GM18907 (cell line): Measurements from ENCODE around the gene INO80.
A peak's percentile ranks its signal among the peaks of the same experiment; 100 is the strongest.
"Not testable (repeated sequence)": the region's sequence is repeated elsewhere in the genome, so short reads cannot be mapped to it uniquely, and the experiment has no call there.

Source experiments
- ATAC-seq: cut with Tn5 transposase; IDR thresholded peaks from one replicate; pipeline ENCODE4 v1.9.1; 2021; ENCODE audit warnings: mild to moderate bottlenecking, moderate library complexity; ENCODE audit not compliant: unreplicated experiment

The INO80 gene

GRCh38 chr15:41122849-41123248 is 6.8 kb upstream of the INO80 start:
- no peak for ATAC-seq

DNA sequence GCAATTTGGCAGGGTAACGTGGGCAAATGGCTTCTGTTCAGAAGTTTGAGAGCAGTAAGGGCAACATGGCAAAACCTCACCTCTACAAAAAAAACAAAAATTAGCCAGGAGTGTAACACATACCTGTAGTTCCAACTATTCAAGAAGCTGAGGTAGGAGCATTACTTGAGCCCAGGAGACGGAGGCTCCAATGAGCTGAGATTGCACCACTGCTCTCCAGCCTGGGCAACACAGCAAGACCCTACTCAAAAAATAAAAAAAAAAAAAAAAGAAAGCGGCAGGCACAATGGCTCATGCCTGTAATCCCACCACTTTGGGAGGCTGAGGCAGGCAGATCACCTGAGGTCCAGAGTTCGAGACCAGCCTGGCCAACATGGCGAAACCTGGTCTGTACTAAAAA is 5.9 kb upstream of the INO80 start:
- no peak for ATAC-seq

- ATAC-seq: no peak
Measured at GRCh38 chr15:41116962-41117252, 827 bp upstream of the INO80 start.

- ATAC-seq: peak; percentile 54
Measured at GRCh38 chr15:41115652-41116115, 396 bp downstream of the INO80 start.

DNA sequence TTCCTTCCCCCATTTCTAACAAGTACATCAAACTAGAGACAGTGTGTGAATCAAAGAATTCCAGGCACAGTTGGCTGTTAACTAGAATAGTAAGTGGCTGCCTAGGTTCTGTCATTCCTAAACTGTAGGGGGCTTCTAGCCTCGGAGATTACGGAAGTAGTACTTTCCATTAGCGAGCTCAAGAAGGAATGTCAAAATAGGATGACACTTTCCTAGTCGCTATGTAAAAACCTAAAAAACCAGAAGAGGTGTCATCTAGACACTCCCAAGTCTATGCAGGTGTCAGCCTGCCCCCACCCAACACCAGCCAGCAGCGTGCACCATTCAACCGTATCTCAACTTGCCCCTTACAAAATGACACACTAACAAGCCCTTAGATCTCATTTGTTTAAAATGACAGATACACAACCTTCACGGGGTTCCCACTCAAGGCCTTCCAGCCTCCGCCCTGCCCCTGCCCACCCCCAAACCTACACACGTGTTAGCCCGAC is 874 bp downstream of the INO80 start:
- ATAC-seq: peak; percentile 20

- ATAC-seq: no peak
Measured at GRCh38 chr15:41106947-41107346, 9.1 kb downstream of the INO80 start.

- no peak for ATAC-seq
Measured at GRCh38 chr15:41105348-41106334, 10.4 kb downstream of the INO80 start.

DNA sequence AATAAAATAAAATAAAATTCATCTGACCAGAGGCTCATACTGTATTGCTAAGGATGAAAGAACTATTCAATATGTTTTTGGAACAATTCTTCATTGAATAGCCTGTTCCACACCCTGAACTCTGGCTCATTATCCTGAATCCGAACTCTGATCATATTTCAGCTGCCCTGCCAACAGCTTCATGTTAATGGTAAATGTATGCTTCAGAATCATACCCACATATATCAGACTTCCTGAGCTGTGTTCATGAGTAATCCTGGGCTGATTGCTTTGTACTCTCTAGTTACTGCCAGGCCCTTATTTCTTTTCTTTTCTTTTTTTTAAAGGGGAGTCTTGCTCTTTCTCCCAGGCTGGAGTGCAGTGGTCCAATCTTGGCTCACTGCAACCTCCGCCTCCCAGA is 11.8 kb downstream of the INO80 start:
- ATAC-seq: no peak

DNA sequence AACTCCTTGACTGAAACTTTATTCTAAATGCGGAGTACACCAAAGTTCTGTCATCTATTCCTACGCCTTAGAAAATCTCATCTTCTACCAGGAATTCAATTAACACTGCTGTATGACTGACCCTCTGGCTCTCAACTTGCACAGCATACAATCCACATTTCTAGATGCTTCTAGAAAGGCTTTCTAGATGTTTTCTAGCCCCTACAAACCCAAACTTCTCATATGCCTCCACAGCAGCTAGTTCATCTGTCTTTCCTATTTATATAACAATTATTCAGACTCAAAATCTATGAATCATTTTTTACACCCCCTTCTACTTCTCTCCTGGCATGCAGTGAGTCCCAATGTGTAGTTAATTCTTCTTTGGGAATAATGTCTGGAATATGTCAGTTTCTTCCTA is 13.2 kb downstream of the INO80 start:
- no peak for ATAC-seq

DNA sequence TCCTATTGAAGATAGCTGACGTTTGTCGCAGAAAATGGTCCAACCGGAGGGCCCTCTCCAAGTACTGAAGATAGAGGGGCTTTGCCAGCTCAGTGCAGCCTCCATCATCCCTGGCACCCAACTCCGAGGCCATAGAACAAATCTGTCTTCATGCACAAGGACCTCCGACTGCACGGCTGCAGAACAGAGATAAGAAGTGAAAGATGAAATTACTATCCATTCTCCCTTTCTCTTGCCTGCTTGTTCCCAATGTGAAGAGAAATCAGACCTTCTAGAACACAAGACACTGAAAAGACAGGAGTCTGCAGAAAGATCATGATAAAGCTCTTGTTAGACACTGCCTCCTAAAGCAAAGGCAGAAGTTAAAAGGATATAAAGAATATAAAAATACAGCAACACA is 19.9 kb downstream of the INO80 start:
- no peak for ATAC-seq

DNA sequence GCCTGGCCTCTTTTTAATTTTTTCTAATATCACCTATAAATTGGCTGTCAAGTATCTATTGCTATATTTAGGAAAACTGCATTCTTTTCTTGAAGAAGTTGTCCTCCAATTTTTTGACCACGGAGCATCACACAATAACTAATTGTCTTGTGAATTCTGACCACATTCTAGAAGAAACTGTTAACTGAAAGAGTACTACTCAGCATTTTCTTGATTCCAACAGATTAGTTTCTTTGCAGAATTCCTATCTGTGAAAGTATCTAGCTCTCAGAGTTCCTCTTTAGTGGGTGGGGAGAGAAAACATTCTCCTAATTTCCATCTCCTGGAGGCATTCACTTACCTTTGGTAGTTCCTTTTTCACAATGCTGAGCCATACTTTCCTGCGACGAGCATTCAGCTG is 31.1 kb downstream of the INO80 start:
- no peak for ATAC-seq

- ATAC-seq: no peak
Measured at GRCh38 chr15:41080144-41080543, 35.9 kb downstream of the INO80 start.

- no peak for ATAC-seq
Measured at GRCh38 chr15:41079717-41080116, 36.4 kb downstream of the INO80 start.

- not testable (repeated sequence) for ATAC-seq
Measured at GRCh38 chr15:41078879-41079278, 37.2 kb downstream of the INO80 start.

GRCh38 chr15:41078125-41078524 is 38.0 kb downstream of the INO80 start:
- no peak for ATAC-seq

- ATAC-seq: no peak
Measured at GRCh38 chr15:41073028-41073427, 43.1 kb downstream of the INO80 start.

DNA sequence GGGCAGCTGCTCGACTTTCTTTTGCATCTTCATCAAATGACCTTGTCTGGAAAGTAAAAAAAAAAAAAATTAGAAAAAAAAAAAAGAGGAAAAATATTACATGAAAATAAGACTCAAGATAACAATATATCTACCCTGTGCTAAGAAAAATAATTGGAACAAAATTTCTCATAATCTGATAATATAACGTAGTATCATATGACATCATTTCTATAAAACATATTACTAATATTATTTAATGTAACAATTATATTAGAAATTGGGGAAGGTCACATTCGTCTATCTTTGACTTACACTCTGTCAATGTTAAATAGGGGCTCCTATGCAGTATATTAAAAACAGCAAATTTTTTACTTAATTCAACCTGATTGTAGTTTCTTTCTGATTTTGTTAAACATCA is 44.1 kb downstream of the INO80 start:
- no peak for ATAC-seq

- ATAC-seq: no peak
Measured at GRCh38 chr15:41066516-41066915, 49.6 kb downstream of the INO80 start.

- no peak for ATAC-seq
Measured at GRCh38 chr15:41061667-41062066, 54.4 kb downstream of the INO80 start.

- no peak for ATAC-seq
Measured at GRCh38 chr15:41060505-41060904, 55.6 kb downstream of the INO80 start.

GRCh38 chr15:41056810-41057209 is 59.3 kb downstream of the INO80 start:
- no peak for ATAC-seq

GRCh38 chr15:41055706-41056105 is 60.4 kb downstream of the INO80 start:
- no peak for ATAC-seq

DNA sequence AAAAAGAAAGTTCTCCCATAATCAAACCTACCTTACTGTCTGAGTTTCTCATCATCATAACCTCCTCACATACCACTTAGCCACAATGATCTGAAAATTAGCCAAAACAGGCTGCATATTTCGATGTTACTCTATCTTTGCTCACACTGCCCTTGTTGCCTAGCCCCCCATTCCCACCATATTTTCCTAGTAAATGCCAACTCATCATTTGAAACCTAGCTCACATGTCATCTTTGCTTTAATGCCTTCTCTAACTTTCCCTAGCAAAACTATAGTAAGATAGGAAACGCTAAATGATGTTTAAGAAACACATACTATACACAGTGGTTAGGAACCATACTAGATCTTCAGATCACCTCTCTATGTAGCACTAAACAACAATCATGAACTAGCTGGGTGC is 64.9 kb downstream of the INO80 start:
- no peak for ATAC-seq
